HUDEP-2 (cell line): ENCODE data around the gene ABCA13.

ENCODE experiments used
- DNase-seq, 76 experiments: peaks; one replicate each; lab custom pipeline; 2025; ENCODE audit not compliant: unreplicated experiment in 76 of 76; lab: John Stamatoyannopoulos, UW

Gene ABCA13

GRCh38 chr7:48617508-48617907 is 446.2 kb downstream of the ABCA13 start:
- no peak for DNase-seq

- no peak for DNase-seq
These were observed 446.7 kb downstream of the ABCA13 start for GRCh38 chr7:48617993-48618392.

- DNase-seq: no peak
These were observed 449.8 kb downstream of the ABCA13 start for GRCh38 chr7:48621076-48621475.

- no peak for DNase-seq
These were observed 455.9 kb downstream of the ABCA13 start for GRCh38 chr7:48627164-48627563.

GRCh38 chr7:48628793-48629349 is 457.6 kb downstream of the ABCA13 start:
- no peak for DNase-seq

- DNase-seq: no peak
These were observed 462.9 kb downstream of the ABCA13 start for GRCh38 chr7:48634116-48634632.

- no peak for DNase-seq
These were observed 464.5 kb downstream of the ABCA13 start for GRCh38 chr7:48635796-48636195.

GRCh38 chr7:48636391-48637015 is 465.2 kb downstream of the ABCA13 start:
- DNase-seq: no peak

GRCh38 chr7:48637382-48637781 is 466.1 kb downstream of the ABCA13 start:
- no peak for DNase-seq

- no peak for DNase-seq
These were observed 466.8 kb downstream of the ABCA13 start for GRCh38 chr7:48638041-48638440.

- DNase-seq: no peak
These were observed 472.3 kb downstream of the ABCA13 start for GRCh38 chr7:48643431-48644013.

- no peak for DNase-seq
These were observed 486.9 kb downstream of the ABCA13 start for GRCh38 chr7:48658138-48658537.

GRCh38 chr7:48660306-48660870 is 489.1 kb downstream of the ABCA13 start:
- DNase-seq: no peak

GRCh38 chr7:48664241-48664640 is 493.0 kb downstream of the ABCA13 start:
- DNase-seq: no peak

GRCh38 chr7:48665353-48666135 is 494.3 kb downstream of the ABCA13 start:
- no peak for DNase-seq

- DNase-seq: no peak
These were observed 496.1 kb downstream of the ABCA13 start for GRCh38 chr7:48667407-48667806.

GRCh38 chr7:48671656-48672055 is 500.4 kb downstream of the ABCA13 start:
- no peak for DNase-seq

GRCh38 chr7:48681006-48681405 is 509.7 kb downstream of the ABCA13 start:
- DNase-seq: no peak

- DNase-seq: no peak
These were observed 520.5 kb downstream of the ABCA13 start for GRCh38 chr7:48691788-48692187.
